HK-2 (cell line): ENCODE measurements around the gene ACSBG1.

Experiments
- DNase-seq: peaks from one replicate; pipeline ENCODE4 v3.0.0-alpha.2; 2018; ENCODE audit not compliant: unreplicated experiment

ACSBG1 gene

GRCh38 chr15:78203346-78204225 lies 30.8 kb downstream of the ACSBG1 start:
- no peak for DNase-seq

- DNase-seq = no peak
Measured at GRCh38 chr15:78201281-78202190, 32.8 kb downstream of the ACSBG1 start.

GRCh38 chr15:78200276-78200930 lies 34.0 kb downstream of the ACSBG1 start:
- no peak for DNase-seq

- DNase-seq = no peak
Measured at GRCh38 chr15:78197632-78198031, 36.7 kb downstream of the ACSBG1 start.

GRCh38 chr15:78195735-78196201 lies 38.6 kb downstream of the ACSBG1 start:
- DNase-seq = peak; percentile 8

GRCh38 chr15:78194568-78194925 lies 39.8 kb downstream of the ACSBG1 start:
- no peak for DNase-seq

- DNase-seq = no peak
Measured at GRCh38 chr15:78193731-78194567, 40.4 kb downstream of the ACSBG1 start.

- DNase-seq = no peak
Measured at GRCh38 chr15:78192826-78193594, 41.4 kb downstream of the ACSBG1 start.

- DNase-seq = no peak
Measured at GRCh38 chr15:78182821-78183220, 51.5 kb downstream of the ACSBG1 start.

- no peak for DNase-seq
Measured at GRCh38 chr15:78182336-78182700, 52.0 kb downstream of the ACSBG1 start.

- no peak for DNase-seq
Measured at GRCh38 chr15:78179906-78180305, 54.5 kb downstream of the ACSBG1 start.

GRCh38 chr15:78179286-78179840 lies 55.0 kb downstream of the ACSBG1 start:
- no peak for DNase-seq

GRCh38 chr15:78178064-78178463 lies 56.3 kb downstream of the ACSBG1 start:
- no peak for DNase-seq

GRCh38 chr15:78177447-78177873 lies 56.9 kb downstream of the ACSBG1 start:
- DNase-seq = peak; percentile 13

GRCh38 chr15:78175330-78175729 lies 59.0 kb downstream of the ACSBG1 start:
- DNase-seq = no peak

- no peak for DNase-seq
Measured at GRCh38 chr15:78174401-78174800, 60.0 kb downstream of the ACSBG1 start.

GRCh38 chr15:78171864-78172472 lies 62.4 kb downstream of the ACSBG1 start:
- no peak for DNase-seq

- no peak for DNase-seq
Measured at GRCh38 chr15:78170848-78171773, 63.3 kb downstream of the ACSBG1 start.

GRCh38 chr15:78168608-78169007 lies 65.8 kb downstream of the ACSBG1 start:
- no peak for DNase-seq
